ENCODE results near the gene IGLL5.
"Not testable (repeated sequence)": the region's sequence is repeated elsewhere in the genome, so short reads cannot be mapped to it uniquely, and the experiment has no call there.

IGLL5 gene

DNA sequence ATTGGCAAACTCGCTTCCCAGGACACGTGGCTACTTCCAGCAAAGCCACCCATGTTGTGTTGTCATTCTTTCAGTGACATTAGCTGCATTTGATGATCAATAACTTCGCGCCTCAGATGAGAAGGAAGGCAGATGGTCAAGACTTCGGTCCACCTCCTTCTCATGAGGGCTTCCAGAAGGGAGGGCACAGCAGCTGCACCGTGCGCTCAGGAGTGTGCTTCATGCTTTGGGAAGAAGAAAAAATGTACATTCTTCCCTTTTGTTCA lies 25.3 kb downstream of the IGLL5 start:
- DNase-seq (ENCODE audit: low read depth in 2 of 2, low spot score in 1 of 2), result no peak

DNA sequence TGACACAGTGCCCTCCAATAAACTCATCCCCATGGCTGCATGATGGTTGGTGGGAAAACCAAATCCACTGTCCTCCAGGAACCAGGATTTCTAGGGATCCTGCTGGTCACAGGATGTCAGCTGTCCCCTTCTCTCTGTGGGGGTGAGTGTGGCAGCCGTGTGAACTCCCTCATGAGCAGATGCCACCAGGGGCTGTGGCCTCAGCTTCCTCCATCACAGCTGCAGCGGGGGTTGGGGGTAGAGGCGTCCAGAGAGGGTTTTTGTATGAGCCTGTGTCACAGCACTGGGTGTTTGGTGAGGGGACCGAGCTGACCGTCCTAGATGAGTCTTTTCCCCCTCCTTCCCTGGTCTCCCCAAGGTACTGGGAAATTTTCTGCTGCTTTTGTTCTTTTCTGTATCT lies 26.4 kb downstream of the IGLL5 start:
- no peak for DNase-seq (ENCODE audit: low read depth in 2 of 2, low spot score in 1 of 2)

DNA sequence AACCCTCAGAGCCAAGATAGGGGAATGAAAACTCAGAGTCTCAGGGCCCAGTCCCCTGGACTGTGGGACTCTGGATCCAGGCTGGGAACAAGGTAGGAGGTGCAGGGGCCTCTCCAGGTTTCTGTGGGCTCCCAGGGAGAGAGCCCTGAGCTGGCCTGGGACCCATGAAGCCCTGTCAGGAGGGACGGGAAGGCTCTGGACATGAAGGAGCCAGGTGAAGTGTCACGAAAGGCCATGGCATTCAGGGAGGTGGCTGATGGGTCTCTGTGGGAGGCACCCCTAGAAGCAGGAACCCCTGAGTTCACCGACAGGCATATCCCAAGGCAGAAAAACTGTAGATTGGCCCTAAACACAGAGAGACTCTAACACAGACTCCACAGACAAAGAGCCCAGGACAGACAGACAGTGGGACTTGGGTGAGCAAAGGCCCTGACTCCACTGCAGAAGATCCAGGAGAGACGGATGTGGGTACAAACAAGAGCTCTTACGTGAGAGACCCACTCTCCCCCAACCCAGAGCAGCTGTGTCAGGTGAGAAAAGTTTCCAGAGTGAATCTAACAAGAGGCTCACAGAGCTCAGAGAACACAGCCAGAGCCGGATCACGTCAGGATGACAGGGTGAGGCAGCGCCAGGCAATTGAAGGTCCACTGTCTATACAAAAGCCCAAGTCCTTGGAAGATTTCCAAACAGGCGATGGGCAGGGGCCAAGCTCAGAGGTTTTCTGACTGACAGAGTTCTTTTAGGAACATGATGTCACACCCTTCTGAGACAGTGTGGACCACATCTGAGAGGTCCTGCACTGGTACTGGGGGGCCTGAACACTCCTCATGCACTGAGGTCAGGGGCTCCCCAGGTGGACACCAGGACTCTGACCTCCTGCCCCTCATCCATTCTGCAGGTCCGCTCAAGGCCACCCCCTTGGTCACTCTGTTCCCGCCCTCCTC lies 27.4 kb downstream of the IGLL5 start:
- no peak for DNase-seq (ENCODE audit: low read depth in 2 of 2, low spot score in 1 of 2)

DNA sequence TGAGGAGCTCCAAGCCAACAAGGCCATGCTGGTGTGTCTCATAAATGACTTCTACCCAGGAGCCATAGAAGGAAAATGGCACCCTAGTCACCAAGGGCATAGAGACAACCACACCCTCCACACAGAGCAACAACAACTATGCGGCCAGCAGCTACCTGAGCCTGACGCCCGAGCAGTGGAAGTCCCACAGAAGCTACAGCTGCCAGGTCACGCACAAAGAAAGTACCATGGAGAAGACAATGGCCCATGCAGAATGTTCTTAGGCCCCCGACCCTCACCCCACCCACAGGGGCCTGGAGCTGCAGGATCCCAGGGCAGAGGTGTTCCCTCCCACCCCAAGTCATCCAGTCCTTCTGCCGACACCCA lies 28.0 kb downstream of the IGLL5 start:
- DNase-seq (ENCODE audit: low read depth in 2 of 2, low spot score in 1 of 2), result no peak

DNA sequence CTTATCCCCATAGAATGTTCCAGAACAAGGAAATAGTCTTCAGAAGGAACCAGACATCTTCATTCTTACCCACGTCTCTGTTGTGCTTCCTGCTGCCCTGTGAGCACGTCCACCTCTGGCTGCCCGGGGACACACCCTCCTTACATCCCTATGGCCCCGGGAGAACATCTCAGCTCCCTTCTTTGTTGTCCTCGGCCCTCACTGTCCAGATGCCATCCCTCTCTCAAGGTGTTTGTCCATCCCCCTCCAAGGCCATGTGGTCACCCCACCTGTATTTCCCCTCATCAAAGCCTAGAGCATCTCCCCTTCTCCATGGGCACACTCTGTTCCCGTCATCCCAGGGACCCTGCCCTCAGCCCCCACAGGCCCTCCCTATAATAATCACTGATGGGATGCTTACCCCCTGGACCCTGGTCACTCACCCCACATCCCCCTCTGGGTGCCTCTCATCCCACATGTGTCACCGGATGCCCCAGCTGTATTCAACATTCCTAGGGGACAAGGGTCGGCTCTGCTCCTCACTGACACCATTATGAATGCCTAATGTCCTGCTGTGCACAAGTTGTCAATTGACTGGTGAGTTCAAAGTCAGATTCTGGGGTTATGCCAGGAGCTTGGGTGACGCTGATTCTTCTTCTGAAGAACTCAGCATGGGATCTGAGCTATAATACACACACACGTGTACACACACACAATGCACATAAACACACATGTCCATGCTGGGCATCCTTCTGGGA lies 28.8 kb downstream of the IGLL5 start:
- no peak for DNase-seq (ENCODE audit: low read depth in 2 of 2, low spot score in 1 of 2)

DNA sequence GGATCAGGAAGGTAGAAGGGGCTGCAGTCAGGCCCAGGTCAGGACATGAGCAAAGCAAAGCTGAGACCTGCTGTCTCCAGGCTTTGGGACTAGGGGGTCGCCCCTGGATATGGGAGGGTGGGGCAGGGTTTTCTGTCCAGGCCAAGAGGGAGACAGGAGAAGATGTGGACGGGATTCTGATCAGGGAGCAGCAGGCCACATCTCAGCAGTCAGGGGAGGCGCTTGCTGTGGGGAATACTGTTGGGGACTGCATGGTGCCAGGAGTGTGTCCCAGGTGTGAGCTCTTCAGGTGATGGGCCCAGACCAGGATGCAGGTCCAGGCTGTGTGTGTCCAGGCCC lies 29.3 kb downstream of the IGLL5 start:
- DNase-seq (ENCODE audit: low read depth in 2 of 2, low spot score in 1 of 2), result no peak

DNA sequence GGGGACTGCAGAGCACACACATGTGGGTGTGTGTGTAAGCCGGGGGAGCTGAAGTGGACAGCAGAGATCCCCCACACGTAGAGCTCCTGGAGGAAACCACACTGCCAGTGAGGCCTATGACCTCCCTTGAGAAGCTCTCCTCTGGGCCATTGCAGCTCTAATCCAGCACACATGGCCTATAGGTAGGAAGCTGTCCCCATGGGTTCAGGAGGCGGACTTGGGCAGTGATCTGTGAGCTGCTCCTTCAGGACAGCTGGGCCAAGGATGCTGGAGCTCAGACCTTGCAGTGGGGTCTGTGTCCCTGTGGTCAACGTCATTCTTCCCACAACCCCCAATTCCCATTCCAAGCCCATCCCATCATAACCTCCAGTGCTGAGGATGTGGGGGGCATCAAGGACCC lies 29.8 kb downstream of the IGLL5 start:
- no peak for DNase-seq (ENCODE audit: low read depth in 2 of 2, low spot score in 1 of 2)

DNA sequence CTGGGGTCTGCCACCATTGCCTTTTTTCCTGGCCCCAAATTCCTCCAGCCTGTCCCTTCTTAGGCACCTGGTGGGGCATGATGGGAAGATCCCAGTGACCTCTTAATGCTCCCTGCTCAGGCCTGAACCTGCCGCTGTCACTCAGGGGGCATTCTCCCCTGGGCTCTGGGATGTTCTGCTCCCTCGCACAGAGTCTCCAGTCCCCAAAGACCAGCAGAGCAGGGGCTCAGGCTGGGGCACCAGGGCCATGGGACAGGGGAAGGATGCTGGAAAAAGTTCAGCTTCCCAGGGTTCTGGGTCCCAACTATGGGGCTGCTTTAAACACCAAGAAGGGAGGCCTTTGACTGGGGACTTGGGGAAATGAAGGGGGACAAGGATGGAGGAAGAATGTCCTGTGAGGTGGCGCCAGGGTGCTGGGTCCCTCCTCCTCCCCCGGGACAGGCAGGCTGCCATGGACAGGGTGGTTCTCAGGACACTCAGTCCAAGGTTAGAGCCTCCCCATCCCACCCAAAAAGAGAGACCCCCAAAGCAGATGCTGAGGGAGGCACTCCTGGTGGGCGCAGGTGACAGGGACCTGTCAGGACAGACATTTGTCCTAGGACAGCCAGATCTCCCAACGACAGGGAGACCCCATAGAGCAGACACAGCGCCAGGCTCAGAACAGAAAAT lies 30.8 kb downstream of the IGLL5 start:
- DNase-seq (ENCODE audit: low read depth in 2 of 2, low spot score in 1 of 2), result no peak

DNA sequence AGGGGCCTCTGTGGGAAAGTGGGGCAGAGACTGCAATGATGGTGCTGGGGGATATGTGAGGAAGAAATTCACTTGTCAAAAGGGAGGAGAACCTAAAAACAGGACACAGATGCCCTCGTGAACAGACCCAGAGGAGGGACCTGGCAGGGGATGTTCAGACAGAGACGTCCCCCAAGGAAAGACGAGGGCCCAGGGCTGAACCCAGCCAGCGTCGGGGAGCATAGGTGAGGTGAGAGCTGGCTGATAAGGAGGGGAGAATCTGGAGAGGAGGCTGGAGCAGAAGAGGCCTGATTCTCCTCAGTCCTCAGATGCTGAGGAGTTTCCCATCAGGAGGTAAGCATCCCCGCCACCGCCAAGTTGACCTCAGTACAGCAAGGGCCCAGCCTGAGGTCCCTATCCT lies 31.4 kb downstream of the IGLL5 start:
- DNase-seq (ENCODE audit: low read depth in 2 of 2, low spot score in 1 of 2), result no peak

DNA sequence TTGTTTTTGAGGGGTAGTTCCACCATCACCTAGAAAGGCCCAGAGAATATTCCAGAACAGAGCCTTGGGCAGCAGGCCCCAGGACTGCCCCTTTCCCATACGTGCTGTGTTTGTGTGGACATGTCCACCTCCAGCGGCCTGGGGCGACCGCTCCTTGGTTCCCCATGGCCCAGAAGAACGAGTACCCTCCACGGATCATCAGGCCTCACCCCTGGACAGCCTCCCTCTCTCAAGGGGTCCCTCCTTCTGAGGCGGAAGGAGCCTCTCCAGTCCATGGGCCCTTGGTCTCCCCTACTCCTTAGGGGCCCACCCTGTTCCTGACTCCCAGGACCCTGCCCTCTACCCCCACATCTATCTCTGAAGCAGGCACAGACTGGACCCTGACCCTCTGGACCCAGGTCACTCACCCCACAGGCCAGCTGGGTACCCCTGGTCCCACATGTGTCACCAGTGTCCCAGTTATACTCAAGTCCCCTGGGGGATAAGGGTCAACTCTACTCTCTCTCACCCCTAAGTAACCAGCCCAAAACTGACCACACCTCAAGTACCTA lies 32.6 kb downstream of the IGLL5 start:
- DNase-seq (ENCODE audit: low read depth in 2 of 2, low spot score in 1 of 2), result no peak

DNA sequence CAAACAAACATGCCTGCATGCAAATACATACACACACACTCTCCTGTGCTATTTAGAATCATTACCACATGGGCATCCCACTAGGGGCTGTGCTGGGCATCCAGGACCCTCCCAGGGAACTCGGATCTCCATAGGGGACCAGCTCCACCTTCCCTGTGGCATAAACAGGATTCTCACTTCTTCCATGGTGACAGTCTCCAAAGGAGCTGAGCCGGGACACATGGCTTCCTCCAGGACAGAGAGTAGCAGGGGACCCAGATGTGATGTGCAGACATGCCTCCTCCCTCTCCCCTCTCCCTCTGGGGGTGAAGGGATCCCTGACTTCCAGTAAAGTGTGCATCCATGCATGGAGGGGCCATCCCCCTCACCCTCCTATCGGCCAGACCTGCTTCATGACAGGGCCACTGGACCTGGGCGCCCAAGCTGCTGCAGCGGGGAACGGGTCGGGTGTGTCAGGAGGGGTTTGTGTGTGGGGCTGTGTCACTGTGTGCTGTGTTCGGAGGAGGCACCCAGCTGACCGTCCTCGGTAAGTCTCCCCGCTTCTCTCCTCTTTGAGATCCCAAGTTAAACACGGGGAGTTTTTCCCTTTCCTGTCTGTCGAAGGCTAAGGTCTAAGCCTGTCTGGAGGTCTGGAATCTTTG lies 33.4 kb downstream of the IGLL5 start:
- DNase-seq (ENCODE audit: low read depth in 2 of 2, low spot score in 1 of 2), result no peak

DNA sequence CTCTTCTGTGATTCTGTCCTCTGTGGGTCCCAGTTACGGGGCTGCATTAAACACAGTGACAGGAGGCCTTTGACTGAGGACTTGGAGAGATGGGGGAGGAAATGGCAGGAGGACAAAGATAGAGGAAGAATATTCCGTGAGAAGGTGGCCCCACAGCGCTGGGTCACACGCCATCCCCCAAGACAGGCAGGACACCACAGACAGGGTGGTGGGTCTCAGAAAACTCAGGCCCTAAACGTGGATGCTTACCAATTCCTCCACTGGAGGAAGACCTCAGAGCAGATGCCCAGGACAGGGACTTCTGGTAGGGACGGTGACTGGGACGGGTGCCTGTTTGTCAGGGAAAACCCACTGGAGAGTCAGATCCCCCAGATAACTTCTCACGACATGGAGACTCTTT lies 34.0 kb downstream of the IGLL5 start:
- DNase-seq (ENCODE audit: low read depth in 2 of 2, low spot score in 1 of 2), result no peak

DNA sequence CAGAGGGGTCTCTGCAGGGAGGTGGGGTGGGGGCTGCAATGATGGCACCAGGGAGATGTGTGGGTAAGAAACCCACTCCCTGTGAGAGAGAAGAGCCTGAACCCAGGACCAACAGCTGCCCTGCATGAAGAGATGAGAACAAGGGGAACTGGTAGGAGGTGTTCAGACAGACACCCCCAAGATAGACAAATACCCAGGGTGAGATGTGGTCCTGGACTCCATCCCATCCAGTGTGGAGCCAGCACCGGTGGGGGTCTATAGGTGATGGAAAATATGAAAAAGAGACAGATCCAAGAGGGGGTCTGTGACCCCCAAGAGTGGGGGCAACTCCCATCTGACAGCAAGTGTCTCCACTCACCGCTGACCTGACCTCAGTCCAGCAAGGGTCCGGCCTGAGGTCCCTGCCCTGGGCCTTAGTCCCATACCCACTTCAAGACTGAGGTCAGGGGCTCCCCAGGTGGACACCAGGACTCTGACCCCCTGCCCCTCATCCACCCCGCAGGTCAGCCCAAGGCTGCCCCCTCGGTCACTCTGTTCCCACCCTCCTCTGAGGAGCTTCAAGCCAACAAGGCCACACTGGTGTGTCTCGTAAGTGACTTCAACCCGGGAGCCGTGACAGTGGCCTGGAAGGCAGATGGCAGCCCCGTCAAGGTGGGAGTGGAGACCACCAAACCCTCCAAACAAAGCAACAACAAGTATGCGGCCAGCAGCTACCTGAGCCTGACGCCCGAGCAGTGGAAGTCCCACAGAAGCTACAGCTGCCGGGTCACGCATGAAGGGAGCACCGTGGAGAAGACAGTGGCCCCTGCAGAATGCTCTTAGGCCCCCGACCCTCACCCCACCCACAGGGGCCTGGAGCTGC lies 34.7 kb downstream of the IGLL5 start:
- not testable (repeated sequence) for DNase-seq (ENCODE audit: low read depth in 2 of 2, low spot score in 1 of 2)

DNA sequence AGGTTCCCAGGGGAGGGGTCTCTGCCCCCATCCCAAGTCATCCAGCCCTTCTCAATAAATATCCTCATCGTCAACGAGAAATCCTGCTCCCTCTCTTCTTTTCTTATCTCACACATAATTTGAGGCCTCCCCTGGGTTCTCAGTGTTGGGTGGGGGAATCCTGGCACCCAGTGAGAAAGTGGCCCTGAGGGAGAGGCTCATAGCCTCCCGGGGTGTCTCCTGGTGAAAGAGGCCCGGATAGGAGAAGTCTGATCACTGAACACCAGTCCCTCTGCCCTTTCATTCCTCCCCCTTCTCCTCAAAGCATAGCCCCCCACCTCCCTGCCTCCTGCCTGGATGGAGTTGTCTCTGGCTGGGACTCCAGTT lies 35.3 kb downstream of the IGLL5 start:
- no peak for DNase-seq (ENCODE audit: low read depth in 2 of 2, low spot score in 1 of 2)

DNA sequence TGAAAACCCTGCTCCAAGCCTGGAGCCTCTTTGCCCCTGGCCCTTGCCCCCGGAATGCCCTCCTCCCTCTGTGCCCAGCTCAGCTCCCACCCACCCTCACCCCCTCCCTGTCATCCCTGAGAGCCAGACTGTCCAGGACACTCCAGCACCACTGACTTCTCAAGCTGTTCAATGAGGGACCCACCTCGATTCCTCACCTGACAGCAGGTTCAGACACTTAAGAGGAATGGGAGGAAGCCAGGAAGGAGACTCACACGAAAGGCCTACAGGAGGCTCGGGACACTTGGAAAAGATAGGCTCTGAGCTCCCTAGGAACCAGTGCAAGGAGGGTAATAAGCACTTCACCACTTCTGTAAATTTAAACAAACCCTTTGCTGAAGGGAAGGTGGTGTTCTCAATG lies 35.8 kb downstream of the IGLL5 start:
- no peak for DNase-seq (ENCODE audit: low read depth in 2 of 2, low spot score in 1 of 2)

DNA sequence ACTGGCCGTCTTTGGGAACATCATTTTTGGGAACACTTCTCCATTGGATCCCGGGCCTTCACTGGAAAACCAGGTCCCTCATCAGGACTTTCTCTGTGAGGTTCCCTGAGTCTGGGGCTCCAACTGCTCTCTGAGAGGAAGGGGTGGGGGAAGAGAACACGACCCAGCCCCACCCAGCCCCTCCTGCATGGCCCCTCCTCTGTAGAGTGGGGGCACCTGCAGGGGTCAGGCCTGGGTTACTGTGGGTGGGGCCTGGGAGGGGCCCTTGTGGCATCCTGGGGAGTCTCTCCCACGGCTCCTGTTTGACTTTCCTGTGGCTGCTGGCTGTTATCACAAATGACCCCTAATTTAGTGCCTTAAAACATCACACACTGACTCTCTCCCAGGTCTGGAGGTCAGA lies 36.3 kb downstream of the IGLL5 start:
- DNase-seq (ENCODE audit: low read depth in 2 of 2, low spot score in 1 of 2), result no peak

DNA sequence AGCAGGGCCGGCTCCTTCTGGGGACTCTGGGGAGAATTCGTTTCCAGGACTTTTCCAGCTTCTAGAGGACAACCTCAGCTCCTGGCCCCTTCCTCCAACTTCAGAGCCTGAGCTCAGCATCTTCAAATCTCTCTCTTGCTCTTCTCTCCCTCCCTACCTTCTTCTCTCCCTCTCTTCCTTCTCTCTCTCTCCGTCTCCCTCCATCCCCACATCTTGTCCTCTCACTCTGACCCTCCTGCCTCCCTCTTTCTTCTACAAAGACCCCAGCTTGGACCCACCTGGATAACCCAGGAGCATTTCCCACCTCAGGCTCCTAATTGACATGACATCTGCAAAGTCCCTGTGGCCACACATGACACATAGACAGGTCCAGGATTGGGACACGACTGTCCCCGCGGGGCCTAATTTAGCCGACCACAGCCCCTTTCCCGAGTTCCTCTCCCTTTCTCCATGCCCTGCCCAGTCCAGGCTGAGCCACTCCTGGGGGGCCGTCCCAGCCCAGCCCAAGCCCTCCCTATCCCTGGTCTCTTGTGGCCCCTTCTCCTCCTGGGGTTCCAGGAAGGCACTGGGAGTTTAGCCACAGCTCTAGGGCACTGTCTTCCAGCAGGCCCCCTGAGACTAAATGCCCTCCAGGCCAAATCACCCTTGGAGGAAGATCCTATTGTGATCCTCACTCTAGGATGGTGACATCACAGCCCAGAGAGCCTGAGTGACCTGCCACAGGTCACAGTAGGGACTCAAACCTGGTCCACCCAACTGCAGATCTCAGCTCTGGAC lies 36.9 kb downstream of the IGLL5 start:
- DNase-seq (ENCODE audit: low read depth in 2 of 2, low spot score in 1 of 2), result no peak

DNA sequence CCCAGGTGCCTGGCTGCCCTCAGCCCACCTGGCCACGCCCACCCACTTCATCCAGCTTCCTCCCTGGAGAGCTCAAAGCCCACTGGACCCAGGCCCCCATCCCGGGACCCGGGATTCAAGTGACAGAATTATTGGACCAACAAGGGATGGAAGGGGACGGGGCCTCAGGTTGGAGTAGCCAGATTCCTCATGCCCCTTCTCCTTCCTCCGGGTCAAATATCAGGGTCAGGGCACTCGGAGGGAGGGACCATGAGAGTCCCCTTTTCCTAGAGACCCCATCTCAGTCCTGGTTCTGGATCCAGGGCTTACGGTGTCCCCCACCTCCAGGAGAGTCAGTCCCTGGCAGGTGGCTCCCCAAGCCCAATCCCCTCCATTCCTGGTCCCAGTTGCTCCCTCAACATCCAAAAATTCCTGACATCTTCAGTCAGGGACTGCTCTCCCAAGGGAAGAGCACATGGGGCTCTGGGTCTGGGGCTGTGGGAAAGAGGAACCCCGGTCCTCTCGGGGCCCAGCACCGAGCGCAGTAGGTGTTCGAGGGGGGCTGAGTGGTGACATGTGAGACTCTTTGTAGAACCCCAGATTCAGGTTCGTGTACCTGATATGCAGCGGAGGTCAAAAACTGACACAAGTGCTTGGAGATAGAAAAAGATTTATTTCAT lies 37.7 kb downstream of the IGLL5 start:
- no peak for DNase-seq (ENCODE audit: low read depth in 2 of 2, low spot score in 1 of 2)

DNA sequence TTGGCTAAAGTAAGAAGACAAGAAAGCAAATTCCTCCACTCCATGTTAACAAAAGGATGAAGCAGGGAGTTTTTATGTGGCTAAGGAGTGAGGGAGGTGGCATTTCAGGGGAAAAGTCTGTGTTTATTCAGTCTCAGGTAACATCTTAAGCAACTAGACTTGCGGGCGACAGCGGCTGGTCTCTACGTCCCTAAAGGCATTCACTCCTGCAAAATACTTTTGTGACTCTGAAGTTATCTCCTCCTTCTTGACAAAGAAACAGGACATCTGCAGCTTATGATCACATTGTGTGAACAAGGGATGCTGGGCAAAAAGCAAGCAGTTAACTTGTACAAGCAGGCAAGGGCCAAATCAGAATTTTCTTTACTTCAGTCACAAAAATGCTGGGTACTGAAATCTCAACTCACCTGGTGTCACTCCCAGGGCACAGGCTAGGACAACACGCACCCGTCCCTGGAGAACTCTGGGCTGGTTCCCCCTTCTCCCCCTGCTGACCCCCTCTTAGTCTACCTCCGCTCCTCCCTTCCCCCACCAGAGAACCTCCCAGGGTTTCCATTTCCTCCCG lies 38.3 kb downstream of the IGLL5 start:
- DNase-seq (ENCODE audit: low read depth in 2 of 2, low spot score in 1 of 2), result no peak
